Measurements from ENCODE around the gene FNBP1L.

Gene FNBP1L

DNA sequence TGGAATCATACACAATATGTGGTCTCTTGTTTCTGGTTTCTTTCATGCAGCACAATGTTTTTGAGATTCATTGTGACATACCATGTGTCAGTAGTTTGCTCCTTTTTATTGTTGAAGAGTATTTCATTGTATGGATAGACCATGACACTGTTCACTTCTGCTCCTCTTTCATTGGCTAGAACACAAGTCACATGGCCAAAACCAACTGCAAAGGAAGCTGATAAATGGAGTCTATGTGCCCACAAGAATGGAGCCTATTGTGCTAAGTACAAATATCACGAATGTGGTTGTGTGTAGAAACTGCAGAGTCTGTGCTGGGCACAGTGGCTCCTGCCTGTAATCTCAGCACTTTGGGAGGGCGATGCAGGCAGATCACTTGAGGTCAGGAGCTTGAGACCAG, 28.6 kb upstream of the FNBP1L start:
- no peak for DNase-seq (ENCODE audit: low read depth)
- TF ChIP-seq, protein P1, sequence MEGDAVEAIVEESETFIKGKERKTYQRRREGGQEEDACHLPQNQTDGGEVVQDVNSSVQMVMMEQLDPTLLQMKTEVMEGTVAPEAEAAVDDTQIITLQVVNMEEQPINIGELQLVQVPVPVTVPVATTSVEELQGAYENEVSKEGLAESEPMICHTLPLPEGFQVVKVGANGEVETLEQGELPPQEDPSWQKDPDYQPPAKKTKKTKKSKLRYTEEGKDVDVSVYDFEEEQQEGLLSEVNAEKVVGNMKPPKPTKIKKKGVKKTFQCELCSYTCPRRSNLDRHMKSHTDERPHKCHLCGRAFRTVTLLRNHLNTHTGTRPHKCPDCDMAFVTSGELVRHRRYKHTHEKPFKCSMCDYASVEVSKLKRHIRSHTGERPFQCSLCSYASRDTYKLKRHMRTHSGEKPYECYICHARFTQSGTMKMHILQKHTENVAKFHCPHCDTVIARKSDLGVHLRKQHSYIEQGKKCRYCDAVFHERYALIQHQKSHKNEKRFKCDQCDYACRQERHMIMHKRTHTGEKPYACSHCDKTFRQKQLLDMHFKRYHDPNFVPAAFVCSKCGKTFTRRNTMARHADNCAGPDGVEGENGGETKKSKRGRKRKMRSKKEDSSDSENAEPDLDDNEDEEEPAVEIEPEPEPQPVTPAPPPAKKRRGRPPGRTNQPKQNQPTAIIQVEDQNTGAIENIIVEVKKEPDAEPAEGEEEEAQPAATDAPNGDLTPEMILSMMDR (conservative IDR thresholded peaks at IDR 0.05; ENCODE audit: low read depth, low read length) = no peak
- H3K4me3 ChIP-seq (ENCODE audit: low read depth, low read length) = no peak overlapping the region

DNA sequence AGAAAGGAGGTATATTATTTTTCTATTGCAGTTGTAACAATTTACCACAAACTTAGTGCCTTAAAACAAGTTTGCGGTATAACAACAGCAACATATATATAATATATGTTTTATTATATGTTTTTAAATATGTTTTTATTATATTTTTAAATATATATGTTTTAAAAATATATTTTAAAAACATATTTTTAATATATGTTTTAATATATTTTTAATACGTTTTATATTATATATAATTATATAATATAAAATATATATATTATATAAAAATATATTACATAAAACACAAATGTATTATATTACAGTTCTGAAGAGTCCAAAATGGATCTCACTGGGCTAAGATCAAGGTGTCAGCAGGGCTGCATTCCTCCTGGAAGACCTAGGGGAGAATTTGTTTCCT, 27.5 kb upstream of the FNBP1L start:
- no peak for DNase-seq (ENCODE audit: low read depth)
- no peak overlapping the region for H3K4me3 ChIP-seq (ENCODE audit: low read depth, low read length)
- TF ChIP-seq, protein P1 (conservative IDR thresholded peaks at IDR 0.05; ENCODE audit: low read depth, low read length) = no peak

DNA sequence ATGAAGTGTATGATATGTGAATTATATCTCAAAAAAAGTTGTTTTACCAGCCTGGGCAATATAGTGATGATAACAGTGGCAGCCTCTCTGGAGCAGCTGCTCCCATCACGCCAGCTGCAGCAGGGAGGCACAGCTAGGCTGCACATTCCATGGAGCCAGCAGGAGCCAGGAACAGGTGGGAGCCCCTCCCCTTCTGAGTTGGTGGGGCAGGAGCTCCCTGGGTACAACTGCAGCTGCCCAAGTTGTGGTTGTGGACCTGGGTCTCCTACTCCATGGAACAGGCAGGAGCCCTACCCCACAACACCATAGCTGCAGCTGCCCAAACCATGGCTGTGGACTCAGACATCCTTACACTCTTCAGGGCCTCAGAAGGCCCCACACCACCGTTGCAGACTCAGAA, 21.7 kb upstream of the FNBP1L start:
- DNase-seq (ENCODE audit: low read depth) = no peak
- H3K4me3 ChIP-seq (ENCODE audit: low read depth, low read length) = no peak overlapping the region
- TF ChIP-seq, protein P1 (conservative IDR thresholded peaks at IDR 0.05; ENCODE audit: low read depth, low read length) = no peak

DNA sequence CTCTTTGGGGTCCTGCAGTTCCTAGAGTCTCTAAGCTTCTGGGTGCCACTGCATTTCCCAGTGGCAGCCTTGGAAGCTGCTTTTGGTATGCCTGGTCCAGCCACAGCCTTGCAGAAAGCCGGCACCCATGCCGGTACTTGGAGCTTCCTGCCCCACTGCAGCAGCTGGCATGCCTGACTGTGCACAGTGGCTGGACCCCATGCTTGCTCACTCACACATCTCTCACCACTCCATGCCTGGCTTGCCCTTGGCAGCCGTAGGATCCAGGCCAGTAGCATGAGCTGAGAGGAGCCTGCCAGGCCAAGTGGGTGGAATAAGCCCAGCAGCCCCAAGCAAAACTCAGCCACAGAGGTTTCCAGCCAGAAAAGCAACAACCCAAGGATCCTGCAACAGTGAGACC, 20.3 kb upstream of the FNBP1L start:
- TF ChIP-seq, protein P1 (conservative IDR thresholded peaks at IDR 0.05; ENCODE audit: low read depth, low read length) = no peak
- H3K4me3 ChIP-seq (ENCODE audit: low read depth, low read length) = no peak overlapping the region
- no peak for DNase-seq (ENCODE audit: low read depth)

DNA sequence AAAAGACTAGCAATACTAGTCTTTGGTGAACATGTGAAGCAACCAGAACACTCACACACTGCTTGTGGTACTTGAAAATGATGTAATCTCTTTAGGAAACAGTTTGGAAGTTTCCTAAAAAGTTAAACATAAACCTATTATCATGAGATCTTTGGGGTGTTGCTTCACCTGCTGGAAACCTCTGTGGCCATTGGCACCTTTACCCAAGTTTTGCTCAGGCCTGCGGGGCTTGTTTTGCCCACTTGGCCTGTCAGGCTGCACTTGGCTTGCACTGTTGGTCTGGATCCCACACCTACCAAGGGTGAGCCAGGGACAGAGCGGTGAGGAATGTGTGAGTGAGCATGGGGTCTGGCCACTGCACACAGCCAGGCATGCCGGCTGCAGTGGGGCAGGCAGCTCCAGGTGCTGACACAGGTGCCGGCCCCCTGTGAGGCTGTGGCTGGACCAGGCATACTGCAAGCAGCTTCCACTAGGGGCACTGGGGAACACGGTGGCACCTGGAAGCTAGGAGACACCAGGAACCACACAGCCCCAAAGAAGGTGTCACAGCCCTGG, 14.4 kb upstream of the FNBP1L start:
- no peak overlapping the region for H3K4me3 ChIP-seq (ENCODE audit: low read depth, low read length)
- TF ChIP-seq, protein P1 (conservative IDR thresholded peaks at IDR 0.05; ENCODE audit: low read depth, low read length) = peak; percentile 37
- DNase-seq (ENCODE audit: low read depth) = no peak

DNA sequence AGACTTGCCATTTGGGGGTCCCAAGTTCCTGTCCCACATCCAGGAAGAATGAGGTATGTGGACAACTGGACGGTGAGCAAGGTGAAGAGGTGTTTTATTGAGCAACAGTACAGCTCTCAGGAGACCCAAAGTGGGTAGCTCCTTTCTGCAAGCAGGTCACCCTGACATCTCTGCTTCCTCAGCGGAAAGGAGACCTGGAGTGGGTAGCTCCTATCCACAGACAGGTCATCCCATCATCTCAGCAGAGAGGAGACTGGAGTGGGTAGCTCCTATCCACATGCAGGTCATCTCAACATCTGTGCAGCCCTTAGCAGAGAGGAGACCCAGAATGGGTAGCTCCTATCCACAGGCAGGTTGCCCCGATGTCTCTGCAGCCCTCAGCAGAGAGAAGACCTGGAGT, 13.8 kb upstream of the FNBP1L start:
- no peak overlapping the region for H3K4me3 ChIP-seq (ENCODE audit: low read depth, low read length)
- no peak for DNase-seq (ENCODE audit: low read depth)
- TF ChIP-seq, protein P1 (conservative IDR thresholded peaks at IDR 0.05; ENCODE audit: low read depth, low read length) = no peak

DNA sequence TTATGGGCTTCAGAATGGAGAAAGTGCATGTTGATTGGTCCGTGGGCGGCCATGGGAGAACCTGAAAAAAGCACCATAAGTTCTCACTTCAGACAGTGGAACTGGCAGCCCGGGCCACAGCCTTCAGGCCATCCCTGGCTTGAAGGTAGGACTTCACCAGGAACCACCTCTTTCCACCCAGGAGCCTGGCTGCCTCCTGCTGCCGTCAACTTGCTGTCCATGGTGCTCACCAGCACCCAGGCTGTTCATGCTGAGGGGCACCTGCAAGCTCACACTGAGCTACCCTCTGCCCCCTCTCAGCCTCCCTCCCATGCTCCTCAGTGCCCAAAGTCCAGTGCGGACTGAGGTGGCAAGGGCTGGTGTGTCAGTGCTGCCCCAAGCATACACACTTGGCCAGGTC, 12.9 kb upstream of the FNBP1L start:
- TF ChIP-seq, protein P1 (conservative IDR thresholded peaks at IDR 0.05; ENCODE audit: low read depth, low read length) = no peak
- DNase-seq (ENCODE audit: low read depth) = no peak

More for the DNA sequence above, 12.9 kb upstream of the FNBP1L start:
- no peak overlapping the region for H3K4me3 ChIP-seq (ENCODE audit: low read depth, low read length)

All from choroid plexus epithelial cell (primary cell).